ENCODE results near the gene GP1BA. TPM values are rescaled to one million over a fixed set of nuclear protein-coding genes. Genes with fewer than 3 reads are reported as not detected.
A peak's percentile ranks its signal among the peaks of the same experiment; 100 is the strongest.

GP1BA gene
- total RNA-seq, 4 donors from 2014 or later: not detected

DNA sequence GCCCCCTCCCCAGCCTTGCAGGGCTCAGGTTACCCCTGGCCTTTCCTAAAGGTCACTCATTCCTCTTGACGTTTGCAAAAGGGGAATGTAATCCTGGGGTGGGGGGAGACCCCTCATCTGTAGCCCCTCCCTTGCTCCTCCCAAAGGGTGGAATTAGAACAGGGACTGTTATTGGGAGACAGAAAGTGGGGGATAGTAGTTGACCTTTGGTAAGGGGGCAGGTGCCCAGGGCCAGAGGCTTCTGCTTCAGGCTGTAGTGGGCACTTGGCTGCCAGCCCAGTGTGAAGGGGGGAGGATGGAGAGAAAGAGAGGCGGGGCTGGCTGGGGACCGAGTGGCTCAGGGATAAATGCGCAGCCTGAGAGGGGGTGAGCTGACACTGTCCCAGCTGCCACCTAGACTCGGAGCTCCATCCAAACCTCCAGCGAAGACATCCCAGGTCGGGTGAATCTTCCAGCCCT lies 18.7 kb downstream of the GP1BA start, which contains the start of gene ENO3:
ENO3 (plus strand) TSS at position 374 of the 459 bp plus-strand sequence. CDS start 711 bp downstream, outside the sequence.
- H3K4me1 ChIP-seq: peaks cover 2 to 9% of the 10 kb centered on the region in 2 donors
- peak in 1 of 2 donors; percentile 37 for DNase-seq
- intact Hi-C loops (cut with DNase I; ENCODE audit: low total_unique reads): no loop called here
- no peaks in the 10 kb centered on the region for H3K27me3 ChIP-seq
- TF ChIP-seq POLR2A (IDR thresholded peaks at IDR 0.05): no peak
- TF ChIP-seq, protein P1, sequence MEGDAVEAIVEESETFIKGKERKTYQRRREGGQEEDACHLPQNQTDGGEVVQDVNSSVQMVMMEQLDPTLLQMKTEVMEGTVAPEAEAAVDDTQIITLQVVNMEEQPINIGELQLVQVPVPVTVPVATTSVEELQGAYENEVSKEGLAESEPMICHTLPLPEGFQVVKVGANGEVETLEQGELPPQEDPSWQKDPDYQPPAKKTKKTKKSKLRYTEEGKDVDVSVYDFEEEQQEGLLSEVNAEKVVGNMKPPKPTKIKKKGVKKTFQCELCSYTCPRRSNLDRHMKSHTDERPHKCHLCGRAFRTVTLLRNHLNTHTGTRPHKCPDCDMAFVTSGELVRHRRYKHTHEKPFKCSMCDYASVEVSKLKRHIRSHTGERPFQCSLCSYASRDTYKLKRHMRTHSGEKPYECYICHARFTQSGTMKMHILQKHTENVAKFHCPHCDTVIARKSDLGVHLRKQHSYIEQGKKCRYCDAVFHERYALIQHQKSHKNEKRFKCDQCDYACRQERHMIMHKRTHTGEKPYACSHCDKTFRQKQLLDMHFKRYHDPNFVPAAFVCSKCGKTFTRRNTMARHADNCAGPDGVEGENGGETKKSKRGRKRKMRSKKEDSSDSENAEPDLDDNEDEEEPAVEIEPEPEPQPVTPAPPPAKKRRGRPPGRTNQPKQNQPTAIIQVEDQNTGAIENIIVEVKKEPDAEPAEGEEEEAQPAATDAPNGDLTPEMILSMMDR (IDR thresholded peaks at IDR 0.05): no peak
- H3K27ac ChIP-seq: peak within 1 kb of the TSS; percentile 93 to 98
- no peaks in the 10 kb centered on the region for H3K9me3 ChIP-seq
- H3K36me3 ChIP-seq: no peaks in the 10 kb centered on the region
- peak within 1 kb of the TSS; percentile 82 to 97 for H3K4me3 ChIP-seq

DNA sequence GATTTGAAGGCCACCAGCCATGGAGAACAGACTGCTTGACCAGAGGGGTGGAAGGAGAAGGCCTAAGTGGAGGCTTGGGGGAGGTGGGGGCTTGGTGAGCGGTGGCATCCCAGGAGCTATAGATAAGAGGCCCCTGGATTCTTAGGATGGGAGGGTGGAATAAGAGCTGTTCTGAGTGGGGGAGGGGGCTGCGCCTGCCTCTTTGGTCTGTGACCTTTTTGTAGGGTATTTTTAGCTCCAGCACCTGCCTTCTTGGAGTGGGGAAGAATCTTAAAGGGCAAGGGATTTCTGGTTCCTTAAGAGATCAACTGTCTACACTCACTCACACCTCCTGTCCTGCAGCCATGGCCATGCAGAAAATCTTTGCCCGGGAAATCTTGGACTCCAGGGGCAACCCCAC lies 19.4 kb downstream of the GP1BA start:
- Histone ChIP-seq H3K27me3 (no peaks in the 10 kb centered on the region), H3K9me3 (no peaks in the 10 kb centered on the region), H3K27ac (no peak overlapping the region), H3K4me1 (peaks cover 0 to 2% of the 10 kb centered on the region in 2 donors), H3K36me3 (no peaks in the 10 kb centered on the region), H3K4me3 (no peak overlapping the region)
- intact Hi-C loops (cut with DNase I; ENCODE audit: low total_unique reads): no loop called here
- no peak for DNase-seq
- no peak for TF ChIP-seq POLR2A (IDR thresholded peaks at IDR 0.05)
- TF ChIP-seq, protein P1 (IDR thresholded peaks at IDR 0.05): no peak

DNA sequence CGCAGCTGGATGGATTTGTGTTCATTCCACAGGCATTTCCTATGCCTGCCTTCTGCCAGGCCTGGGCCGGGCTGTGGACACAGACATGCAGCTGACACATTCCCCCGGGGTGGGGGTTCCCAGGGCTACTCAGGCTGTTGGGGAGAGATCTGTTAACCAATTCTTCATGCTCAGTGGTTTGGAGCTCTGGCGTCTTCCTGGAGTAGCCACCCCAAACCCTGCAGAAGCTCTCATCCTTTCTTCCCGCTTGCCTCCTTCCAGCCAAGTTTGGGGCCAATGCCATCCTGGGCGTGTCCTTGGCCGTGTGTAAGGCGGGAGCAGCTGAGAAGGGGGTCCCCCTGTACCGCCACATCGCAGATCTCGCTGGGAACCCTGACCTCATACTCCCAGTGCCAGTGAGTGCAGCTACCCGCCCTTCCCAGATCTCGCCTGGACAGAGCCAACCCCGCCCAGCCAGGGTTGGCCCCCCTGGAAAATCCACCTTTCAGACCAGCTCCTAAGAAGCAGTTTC lies 21.4 kb downstream of the GP1BA start:
- intact Hi-C loops (cut with DNase I; ENCODE audit: low total_unique reads): no loop called here
- TF ChIP-seq, protein P1 (IDR thresholded peaks at IDR 0.05): no peak
- TF ChIP-seq POLR2A (IDR thresholded peaks at IDR 0.05): no peak
- Histone ChIP-seq H3K4me3 (no peak overlapping the region), H3K27me3 (no peaks in the 10 kb centered on the region), H3K4me1 (no peaks in the 10 kb centered on the region), H3K9me3 (no peaks in the 10 kb centered on the region), H3K27ac (no peak overlapping the region), H3K36me3 (no peaks in the 10 kb centered on the region)
- no peak for DNase-seq

DNA sequence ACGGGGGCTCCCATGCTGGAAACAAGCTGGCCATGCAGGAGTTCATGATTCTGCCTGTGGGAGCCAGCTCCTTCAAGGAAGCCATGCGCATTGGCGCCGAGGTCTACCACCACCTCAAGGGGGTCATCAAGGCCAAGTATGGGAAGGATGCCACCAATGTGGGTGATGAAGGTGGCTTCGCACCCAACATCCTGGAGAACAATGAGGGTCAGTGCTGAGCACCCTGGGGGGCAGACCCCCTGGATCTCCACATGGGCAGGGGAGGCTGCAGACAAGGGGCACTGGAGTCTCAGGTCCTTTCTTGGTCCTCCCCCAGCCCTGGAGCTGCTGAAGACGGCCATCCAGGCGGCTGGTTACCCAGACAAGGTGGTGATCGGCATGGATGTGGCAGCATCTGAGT lies 23.0 kb downstream of the GP1BA start:
- Histone ChIP-seq H3K4me1 (no peaks in the 10 kb centered on the region), H3K4me3 (no peak overlapping the region), H3K27me3 (no peaks in the 10 kb centered on the region), H3K36me3 (no peaks in the 10 kb centered on the region), H3K9me3 (no peaks in the 10 kb centered on the region), H3K27ac (no peak overlapping the region)
- TF ChIP-seq POLR2A (IDR thresholded peaks at IDR 0.05): no peak
- TF ChIP-seq, protein P1 (IDR thresholded peaks at IDR 0.05): no peak
- no peak for DNase-seq
- intact Hi-C loops (cut with DNase I; ENCODE audit: low total_unique reads): no loop called here

DNA sequence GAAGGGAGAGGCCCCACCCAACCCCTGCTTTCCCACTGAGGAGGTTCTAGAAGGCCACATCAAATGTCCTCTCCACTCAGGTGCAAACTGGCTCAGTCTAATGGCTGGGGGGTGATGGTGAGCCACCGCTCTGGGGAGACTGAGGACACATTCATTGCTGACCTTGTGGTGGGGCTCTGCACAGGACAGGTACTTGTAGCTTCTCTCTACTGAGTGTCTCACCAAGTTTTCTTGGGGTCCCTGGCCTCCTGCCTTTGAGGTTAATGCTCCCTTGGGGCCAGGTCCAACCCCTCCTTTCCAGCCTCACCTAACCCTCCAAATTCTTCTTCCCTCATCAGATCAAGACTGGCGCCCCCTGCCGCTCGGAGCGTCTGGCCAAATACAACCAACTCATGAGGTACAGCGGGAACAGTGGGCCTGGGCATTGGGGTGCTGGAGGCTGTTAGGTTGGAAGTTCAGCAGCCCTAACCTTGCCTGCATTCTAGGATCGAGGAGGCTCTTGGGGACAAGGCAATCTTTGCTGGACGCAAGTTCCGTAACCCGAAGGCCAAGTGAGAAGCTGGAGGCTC lies 24.5 kb downstream of the GP1BA start:
- Histone ChIP-seq H3K4me1 (no peaks in the 10 kb centered on the region), H3K4me3 (no peak overlapping the region), H3K27ac (no peak overlapping the region), H3K9me3 (no peaks in the 10 kb centered on the region), H3K36me3 (no peaks in the 10 kb centered on the region), H3K27me3 (no peaks in the 10 kb centered on the region)
- no peak for TF ChIP-seq POLR2A (IDR thresholded peaks at IDR 0.05)
- TF ChIP-seq, protein P1 (IDR thresholded peaks at IDR 0.05): no peak
- no peak for DNase-seq
- intact Hi-C loops (cut with DNase I; ENCODE audit: low total_unique reads): no loop called here
